OCI-LY7 (cell line): ENCODE results near the gene PEAK3.

Source experiments
- EZH2phosphoT487 ChIP-seq: fragments of 200-600 bp; sonication (generic); IDR thresholded peaks from 2 replicates; pipeline ENCODE4 v1.6.1; 2018; ENCODE audit warnings: low read depth, borderline replicate concordance, mild to moderate bottlenecking, mixed run types, antibody characterized with exemption, low read length, moderate library complexity, mixed read lengths
- TF ChIP-seq, protein P1 (sequence below): fragments of 200-600 bp; sonication (generic); conservative IDR thresholded peaks from 2 replicates; pipeline ENCODE4 v1.5.1; 2014; ENCODE audit warnings: mild to moderate bottlenecking, antibody characterized with exemption, low read length, moderate library complexity, mixed read lengths

DNA sequence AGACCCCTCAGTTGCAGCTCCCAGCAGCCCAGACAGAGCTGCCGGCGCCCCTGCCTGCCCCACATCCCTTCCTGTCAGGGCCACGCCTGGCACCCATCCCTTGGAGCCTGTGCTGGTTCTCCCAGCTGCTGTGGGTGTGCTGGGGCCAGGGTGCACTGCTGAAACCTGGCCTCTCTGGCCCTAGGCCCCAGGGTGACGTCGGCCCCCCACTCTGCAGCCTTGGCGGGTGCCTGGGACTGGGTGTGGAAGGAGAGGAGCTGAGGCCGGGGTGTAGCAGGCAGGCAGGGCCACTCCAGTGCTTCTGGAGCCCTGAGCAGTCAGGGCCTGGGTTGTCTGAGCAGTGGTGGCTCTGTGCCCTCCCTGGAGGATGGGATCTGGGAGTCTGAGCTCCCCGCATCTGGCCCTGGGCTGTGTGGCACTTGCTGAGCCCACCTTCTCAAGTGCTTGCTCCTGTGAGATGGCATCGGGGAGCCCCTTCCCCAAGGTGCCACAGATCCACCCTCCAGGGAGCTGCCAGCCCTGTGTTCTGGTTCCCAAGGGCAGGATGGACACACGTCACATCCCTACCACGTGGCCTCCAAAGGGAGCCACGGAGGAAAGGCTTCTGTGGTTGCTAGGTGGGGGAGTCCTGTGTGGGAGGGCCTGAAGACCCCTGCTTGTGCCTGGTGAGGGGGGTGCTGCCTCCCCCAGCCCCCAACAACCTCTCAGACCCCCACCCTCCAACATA lies 51.0 kb downstream of the PEAK3 start:
- TF ChIP-seq, protein P1, sequence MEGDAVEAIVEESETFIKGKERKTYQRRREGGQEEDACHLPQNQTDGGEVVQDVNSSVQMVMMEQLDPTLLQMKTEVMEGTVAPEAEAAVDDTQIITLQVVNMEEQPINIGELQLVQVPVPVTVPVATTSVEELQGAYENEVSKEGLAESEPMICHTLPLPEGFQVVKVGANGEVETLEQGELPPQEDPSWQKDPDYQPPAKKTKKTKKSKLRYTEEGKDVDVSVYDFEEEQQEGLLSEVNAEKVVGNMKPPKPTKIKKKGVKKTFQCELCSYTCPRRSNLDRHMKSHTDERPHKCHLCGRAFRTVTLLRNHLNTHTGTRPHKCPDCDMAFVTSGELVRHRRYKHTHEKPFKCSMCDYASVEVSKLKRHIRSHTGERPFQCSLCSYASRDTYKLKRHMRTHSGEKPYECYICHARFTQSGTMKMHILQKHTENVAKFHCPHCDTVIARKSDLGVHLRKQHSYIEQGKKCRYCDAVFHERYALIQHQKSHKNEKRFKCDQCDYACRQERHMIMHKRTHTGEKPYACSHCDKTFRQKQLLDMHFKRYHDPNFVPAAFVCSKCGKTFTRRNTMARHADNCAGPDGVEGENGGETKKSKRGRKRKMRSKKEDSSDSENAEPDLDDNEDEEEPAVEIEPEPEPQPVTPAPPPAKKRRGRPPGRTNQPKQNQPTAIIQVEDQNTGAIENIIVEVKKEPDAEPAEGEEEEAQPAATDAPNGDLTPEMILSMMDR: no peak
- no peak for TF ChIP-seq EZH2phosphoT487
